CD4-positive, alpha-beta T cell treated with Interleukin-21 for 1 hour (primary cell): ENCODE data around the gene KRTAP26-1.

ENCODE experiments used
- DNase-seq: peaks from one replicate; pipeline ENCODE4 v3.0.0-alpha.2; 2020

The KRTAP26-1 gene

GRCh38 chr21:30269803-30270530 is 50.1 kb downstream of the KRTAP26-1 start:
- no peak for DNase-seq
